Kidney capillary endothelial cell (primary cell): Measurements from ENCODE around the gene LRMDA.
"Not testable (repeated sequence)": the region's sequence is repeated elsewhere in the genome, so short reads cannot be mapped to it uniquely, and the experiment has no call there.

Experiments used
- DNase-seq: peaks from one replicate; pipeline ENCODE4 v3.0.0-alpha.2; 2018; ENCODE audit warnings: low spot score

LRMDA gene

DNA sequence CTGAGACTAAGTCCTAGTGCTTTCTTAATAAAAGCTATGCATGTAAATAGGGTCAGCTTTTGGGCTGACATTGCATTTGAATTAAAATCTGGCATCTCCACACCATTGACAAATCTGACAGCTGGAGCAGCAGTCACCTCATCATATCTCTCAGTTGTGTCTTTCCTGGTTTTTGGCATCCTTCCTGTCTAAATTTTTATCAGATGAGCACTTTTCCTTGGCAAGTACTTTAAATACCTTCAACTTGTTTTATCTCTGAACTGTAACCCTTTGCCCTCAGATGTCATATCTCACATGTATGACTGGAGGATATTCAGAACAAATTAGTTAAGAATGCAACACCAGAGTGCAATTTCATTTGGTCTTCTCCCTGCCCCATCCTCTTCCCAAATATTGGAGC is 1066.2 kb downstream of the LRMDA start:
- no peak for DNase-seq

DNA sequence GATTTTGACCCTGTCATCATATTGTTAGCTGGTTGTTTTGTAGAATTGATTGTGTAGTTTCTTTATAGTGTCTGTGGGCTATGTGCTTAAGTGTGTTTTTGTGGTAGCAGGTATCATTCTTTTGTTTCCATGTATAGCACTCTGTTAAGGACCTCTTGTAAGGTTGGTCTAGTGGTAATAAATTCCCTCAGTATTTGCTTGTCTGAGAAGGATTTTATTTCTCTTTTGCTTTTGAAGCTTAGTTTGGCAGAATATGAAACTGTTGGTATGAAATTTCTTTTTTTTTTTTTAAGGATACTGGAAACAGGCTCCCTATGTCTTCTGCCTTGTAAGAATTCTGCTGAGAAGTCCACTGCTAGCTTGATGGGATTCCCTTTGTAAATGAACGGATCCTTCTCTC is 1073.4 kb downstream of the LRMDA start:
- no peak for DNase-seq

DNA sequence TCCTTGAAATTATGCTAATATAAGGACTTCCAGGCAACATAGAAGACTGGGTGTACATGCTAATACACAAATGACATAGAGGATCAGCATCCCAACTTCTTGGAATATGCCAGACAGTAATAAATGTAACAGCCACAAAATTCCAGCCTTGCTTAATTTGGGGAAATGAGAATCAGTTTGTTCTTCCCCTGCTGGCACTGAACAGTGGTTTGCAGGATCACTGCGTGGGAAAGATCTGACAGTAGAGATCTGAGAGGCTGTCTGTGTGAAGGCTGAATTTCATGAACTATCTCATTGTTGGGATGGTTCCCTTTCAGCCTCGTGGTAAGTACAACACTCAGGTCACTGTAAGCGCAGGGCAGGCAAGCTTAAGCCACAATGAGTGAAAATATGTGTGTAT is 1078.0 kb downstream of the LRMDA start:
- no peak for DNase-seq

DNA sequence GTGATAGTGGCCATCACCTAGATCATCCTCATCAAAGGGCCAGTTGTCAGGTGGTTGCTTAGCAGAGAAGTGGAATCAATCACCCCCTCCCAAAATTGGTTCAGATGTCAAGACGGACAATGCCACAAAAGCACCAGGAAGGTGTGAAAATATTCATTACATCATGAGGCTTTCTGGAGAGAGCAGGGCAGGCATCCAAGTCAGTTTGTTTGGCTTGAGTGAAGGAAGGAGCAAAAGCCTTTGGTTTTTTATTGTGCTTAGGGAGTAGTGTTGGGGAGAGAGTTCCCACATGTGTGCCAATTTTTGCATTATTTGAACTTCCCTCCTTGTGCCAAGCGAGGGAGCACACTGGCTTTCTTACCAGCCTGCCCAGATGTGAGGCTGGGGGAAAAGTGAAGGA is 1082.9 kb downstream of the LRMDA start:
- no peak for DNase-seq

DNA sequence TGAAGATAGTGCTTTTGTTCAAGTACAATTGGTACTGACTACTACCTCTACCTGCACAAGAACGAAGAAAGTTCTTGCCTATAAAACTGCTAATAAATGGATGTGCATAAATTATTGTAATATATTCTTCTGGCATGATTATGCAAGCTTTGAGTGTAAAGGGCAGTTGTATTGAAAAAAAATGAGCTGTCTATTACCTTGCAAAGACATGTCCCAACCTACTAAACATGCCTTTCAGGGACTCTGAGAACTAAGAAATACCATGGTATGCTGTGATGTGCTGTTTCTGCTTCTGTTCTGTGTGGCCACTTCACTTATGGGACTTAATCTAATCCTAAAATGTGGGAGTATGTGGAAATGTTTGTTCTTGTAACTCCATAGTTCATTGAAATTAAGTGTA is 1083.4 kb downstream of the LRMDA start:
- no peak for DNase-seq

DNA sequence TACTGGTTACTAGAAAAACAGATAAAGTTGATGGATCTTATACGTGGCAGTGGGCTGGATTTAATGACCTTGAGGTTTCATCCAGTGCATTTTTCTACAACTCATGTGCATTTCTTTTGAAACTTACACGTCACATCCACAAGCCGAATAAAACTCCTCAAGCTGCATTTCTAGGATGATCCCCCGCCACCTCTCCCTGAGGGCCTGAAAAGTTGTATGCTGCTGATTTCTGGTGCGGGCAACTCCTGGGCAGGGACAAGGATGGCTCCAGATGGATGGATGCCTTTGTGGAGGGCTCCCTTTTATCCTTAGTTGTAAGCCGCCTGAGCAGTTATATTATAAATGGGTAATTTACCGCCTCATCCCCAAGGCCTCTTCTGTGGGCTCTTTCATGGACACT is 1091.1 kb downstream of the LRMDA start:
- DNase-seq, result no peak

DNA sequence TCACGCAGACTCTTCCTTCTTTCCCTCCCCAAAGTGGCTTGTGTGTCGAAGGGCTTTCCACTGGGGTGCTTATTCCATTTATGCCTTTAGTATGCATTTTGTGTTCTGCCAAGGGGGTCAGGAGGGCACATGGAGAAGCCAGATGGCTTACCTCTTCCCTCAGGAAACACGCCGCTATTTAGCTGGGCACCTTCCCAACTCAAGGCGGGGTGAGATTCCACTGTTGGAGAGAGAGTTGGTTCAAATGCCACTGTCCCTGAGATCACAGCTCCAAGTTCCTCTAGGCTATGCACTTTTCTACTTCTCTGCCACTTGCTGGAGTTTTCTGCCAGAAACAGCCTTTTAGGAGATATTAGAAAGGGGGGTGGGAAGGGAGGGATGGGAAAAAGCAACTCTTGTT is 1091.8 kb downstream of the LRMDA start:
- DNase-seq, result no peak

DNA sequence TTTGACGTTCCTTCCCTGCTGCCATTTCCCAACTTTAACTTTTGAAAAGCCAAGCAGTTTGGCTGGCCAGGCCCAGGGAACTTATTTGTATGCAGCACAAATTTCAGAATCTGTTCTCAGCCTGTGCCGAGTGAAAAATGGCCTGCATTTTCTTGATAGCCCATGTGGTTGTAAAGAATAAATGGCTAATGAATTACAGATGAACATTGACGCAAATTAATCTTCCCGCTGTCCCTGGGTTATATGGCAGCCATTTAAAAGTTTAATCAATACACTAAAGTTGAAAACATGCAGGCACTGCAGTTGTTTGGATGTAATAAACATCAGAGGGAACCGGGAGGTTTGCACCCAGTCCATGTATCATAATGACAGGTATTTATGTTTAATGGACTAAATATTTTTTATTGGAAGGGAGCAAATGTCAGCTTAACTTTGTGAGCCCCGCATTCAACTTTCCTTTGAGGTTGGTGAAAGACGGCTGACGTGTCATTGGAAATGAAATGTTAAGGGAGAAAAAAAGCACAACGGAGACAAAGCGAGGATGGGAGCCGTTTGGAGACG is 1092.4 kb downstream of the LRMDA start:
- DNase-seq, result no peak

DNA sequence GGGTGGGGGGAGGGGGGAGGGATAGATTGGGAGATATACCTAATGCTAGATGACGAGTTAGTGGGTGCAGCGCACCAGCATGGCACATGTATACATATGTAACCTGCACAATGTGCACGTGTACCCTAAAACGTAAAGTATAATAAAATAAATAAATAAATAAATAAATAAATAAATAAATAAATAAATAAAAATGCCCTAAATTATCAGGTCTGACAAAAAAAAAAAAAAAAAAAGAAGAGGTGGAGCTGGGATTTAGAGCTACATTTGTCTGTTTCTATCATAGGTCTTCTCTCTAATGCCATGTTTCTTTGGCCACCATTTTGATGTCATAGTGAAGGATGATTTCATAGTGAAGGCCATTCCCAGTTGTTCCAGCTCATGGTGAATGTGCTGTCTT is 1095.4 kb downstream of the LRMDA start:
- DNase-seq, result not testable (repeated sequence)

DNA sequence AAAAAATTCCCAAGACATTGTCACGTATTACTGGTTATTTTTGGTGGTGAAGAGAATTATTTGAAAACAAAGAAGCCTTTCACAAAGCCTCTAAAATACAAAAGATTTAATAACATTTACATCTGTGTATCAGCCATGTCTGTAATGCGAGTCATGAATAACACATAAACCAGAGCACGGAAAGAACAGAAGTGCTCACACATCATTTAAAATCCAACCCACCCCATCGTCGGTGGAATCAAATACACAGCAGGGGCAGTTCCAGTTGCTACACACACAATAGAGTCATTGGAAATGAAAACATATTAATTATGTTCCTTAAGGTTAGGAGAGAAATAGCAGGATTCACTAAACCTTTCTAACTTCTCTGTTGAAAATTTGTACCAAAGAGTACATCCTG is 1108.9 kb downstream of the LRMDA start:
- no peak for DNase-seq

DNA sequence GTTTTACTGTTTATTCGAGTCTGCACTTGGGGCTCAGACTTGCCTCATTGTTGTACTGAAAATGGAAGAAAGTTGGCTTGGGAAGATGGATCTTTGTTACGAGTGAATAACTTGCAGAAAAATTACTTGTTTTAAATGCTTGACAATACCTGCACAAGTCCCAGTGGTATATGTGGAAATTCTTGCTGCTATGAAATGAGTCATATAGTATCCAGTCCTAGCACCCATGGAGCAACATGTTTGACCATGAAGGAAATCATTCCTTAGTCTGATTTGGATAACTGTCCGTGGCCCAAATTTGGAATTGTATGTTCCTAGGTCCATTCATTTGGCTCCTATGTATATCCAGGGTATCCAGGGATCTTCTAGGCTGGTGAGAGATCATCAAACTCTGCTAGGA is 1109.4 kb downstream of the LRMDA start:
- no peak for DNase-seq

DNA sequence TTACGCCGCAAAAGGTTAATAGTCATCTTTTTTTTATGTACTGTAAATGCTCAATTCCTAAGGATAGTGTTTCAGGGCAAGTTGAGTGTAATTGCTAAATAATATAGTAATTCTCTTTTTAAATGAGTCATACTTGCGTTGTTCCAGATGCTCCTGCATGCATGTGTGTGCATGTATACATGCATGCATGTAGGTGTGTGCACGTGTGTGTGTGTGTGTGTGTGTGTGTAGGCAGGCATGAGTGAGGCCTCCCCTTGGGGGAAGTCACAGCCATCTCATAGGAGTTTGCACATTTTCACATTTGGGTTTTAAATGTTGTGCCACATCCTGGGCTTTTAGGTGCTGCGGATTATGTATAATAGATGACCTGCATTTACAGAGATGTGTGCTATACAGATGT is 1110.4 kb downstream of the LRMDA start:
- DNase-seq, result no peak

DNA sequence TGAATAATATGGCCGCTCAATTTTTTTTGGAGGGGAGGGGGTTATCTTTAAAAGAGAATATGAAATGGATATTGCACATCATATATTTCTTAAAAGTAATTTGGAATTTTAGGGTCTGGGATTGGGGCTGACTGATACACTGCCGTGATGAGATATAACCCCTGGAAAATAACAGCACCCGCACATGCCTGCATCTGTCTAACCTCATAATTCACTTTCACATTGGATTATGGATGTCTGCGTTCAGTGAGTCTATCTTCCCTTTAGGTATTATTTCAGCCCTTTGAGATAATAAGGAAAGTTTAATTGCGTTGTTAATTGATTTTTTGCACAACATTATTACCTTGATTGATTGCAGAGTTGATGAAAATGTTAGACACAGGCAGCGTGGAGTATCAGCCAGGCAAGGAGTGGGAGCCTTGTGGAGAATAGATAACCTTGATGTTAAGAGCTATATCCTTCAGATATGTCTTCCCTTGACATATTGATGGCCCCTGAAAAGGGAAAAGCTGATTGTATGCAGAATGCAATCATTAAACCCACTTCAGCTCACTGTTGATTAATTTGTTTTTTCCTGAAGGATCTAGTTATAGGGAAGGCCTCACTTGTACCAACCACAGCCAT is 1111.0 kb downstream of the LRMDA start:
- DNase-seq, result no peak

DNA sequence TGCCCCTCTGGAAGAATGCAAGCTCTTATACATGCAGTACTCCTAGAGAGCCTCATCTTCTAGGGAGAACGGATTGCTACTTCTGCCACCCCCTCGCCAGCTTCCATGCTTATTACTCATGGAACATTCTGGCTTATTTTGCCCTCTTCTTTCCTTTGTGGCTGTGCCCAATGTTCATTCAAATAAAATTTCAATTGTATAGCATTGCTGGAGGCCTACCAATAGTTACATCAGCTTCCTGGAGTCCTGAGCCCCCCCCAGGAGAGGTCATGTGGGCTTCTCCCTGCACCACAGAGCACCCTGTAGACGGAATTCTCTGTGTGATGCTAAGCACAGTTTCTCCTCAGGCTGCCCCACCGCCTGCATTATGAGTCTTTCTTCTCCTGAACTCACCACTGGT is 1112.2 kb downstream of the LRMDA start:
- peak; percentile 14 for DNase-seq

DNA sequence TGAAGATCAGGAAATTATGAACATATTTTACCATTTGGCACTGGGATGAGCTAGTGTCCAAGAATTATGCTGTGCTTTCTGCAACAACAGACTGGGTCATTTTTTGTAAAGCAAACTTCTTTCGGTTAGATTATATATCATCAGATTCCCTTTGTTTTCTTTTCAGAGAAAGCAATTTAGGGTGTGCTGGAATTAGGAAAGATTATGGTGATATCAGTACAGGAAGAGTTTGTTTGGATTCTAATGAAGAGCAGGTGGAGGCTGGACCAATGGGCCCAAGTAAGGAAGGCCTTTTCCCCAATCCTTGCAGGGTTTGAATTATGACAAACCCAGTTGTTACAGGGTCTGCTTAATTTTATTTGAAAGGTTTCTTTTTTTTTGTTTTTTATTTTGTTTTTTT is 1113.4 kb downstream of the LRMDA start:
- no peak for DNase-seq

DNA sequence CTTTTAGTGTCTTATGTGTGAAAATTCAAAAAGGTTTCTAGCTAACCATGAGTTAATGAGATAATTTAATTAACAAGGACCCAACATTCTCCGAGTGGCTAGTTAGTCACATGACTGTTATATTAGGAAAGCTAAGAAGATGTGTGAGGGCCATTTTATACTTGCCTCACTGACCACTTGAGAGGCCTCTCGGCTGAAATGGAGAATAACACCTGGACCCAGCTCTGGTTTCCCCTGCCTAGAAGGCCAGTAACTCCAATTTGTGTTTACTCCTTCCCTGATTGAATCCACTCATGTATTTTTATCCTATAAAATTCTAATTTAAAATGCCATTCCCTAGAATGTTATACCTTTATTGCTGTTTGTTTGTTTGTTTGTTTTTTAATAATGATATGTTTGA is 1115.0 kb downstream of the LRMDA start:
- DNase-seq, result no peak

DNA sequence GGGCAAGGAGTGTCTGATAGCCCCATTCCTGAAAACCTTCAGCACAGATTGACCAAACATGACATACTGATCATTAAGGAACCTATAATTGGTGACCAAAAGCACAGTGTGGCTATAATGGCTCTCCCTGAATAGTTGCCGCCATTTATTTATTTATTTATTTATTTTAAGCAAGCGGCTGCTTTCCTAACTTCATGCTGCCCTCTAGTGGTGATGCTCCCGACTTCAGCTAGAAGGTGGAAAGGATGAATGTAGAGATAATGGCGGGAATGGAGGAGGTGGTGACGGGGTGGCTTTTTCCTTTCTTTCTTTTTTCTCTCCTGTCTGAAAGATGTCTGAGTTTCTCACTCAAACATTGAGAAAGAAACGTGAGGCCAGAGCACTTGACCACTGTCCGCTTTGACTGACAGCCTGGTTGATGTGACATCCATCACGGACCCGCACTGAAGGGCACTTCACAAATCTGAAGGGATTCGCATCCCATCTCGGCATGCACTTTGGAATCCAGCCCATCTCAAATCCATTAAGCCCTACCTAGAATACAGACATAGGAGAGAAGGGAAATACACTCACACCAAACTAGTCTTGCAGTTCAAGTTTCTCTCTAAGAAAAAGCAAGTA is 1116.0 kb downstream of the LRMDA start:
- DNase-seq, result peak; percentile 76

DNA sequence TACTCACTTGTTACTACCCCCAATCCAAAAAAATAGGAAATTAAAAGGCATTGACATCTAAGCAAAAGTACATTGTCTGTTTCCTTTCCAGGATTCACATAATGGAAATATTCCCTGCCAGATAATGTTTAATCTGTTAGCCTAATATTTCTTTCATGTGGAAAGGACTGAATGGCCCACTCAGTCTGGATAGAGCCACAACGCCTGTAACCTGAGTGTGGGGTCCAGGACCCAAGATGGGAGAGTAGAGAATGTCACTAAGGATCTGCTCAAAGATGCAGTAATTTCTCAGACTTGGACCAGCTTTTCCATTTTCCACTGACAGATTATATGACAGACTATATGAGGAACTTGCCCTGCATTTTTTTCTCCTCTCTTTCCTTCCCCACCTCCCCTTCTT is 1117.3 kb downstream of the LRMDA start:
- no peak for DNase-seq

DNA sequence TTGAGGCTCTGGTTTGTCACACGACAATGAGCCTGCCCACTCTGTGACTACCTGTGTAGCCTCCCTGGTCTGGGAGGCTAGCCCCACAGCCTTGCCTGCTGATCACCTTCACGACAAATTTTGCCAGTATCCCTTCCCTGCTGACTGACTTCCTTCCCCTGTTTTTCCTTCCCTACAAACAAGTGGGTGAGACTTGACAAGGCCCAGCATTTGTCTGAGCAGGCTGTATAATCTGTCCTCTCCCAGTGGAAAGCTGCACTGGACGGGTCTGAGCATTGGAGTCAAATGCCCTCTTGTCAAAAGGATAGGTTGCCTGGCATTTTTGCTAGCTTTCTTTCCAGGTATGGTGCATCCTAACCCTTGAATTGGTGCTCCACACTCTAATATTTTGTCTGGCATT is 1117.7 kb downstream of the LRMDA start:
- no peak for DNase-seq

DNA sequence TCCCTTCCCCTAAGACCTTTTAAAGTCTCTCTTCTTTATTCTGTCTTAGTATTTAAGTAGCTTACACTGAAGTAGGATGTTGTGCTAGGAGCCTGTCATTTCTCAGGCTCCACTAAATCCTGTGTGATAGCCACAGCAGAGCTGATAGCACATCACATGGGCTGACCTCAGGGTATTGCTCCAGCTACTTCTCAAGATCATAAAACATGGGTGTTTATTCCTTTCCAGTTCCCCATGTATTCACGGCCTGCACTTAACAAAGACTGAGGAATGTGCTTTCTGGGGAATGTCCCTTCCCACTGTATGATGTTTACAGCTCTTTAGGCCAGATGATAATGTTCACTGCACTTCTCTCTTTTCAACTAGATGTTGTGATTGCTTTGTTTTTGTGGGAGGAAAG is 1119.4 kb downstream of the LRMDA start:
- DNase-seq, result no peak

DNA sequence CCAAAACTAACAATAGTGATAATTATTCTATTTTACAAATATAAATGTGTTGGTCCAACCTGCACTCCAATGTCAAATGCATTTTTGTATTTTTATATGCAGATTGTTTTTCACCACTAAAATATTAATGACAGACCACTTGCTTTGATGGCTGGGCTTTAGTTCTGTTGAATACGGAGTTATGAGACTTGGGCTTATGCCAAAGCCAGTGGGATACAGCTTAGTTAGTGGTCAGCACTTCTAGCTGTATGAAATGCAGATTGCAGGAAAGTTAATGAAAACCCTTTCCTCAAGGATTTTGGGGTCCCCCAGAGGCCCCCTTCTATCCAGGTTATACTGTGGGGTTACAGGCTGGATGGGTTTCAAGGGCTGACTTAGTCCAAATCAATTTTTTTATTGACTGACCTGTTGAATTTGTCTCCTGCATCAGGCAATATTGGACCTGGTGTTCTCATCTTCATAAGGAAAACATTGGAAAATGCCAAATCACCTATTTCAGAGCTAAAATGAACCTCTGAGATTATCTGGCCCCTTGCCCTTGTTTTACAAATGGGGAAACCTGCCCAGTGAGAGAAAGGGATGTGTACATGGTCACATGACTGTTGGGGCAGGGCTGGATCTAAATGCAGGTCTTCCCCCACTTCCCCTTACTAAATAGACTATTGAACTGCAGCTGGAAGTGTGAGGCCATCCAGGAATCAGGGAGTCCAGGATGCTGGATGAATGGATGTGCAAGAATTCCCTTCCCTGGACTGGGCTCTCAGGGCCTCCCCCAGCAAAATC is 1120.9 kb downstream of the LRMDA start:
- DNase-seq, result no peak

DNA sequence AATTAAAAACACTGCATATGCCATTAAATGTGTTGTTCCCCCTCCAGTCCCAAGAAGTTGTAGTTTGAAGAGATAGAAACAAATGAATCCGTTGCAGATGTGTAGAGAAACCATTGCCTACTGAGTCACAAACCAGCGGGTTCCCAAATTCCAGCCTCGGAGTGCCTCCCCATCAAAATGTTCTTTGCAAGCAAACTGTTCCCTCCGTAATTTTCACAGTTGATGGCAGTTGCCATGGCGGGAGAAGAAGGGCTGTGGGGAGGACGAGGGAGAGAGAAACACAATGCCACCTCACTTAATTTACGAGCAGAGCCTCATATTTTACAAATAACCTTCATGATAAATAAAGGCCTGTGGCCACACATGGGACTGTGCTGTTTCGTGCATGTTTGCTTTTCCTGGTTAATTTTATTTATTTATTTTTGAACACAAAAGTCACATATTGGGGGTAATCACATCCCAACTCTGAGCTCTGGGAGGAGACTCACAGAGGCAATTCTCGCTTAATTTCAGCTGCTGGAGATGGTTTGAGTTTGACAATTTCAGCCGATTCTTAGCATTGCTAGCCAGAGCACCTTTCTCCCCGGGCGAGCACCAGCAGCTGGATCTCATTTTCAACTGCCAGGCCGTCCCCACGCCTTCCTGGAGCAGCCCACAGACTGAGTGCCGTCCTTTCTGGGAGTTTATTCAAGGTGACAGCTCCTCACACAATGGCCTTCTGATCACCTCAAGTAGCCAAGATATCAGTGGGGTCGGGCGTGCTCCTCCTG is 1122.0 kb downstream of the LRMDA start:
- DNase-seq, result no peak

DNA sequence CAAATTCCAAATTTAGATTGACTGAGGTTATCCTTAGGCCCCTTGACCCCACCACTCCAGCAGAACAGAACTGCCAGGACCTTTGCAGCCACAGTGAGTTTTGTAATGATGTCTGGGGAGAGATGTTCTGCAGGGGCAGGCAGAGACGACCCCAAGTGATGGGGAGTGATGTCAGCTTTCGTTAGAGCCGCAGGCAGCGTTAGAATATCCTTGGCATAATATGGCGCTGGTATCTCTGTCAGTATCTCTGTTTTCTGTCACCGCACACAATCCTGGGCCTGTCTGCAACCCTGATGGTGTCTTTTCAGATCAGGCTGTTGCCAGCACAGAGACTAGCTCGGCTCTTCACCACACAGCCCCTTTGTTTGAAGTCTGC is 1122.6 kb downstream of the LRMDA start:
- no peak for DNase-seq
